Adrenal gland (tissue), 5 donors: ENCODE data around the gene ATP9A.
"Not testable (repeated sequence)": the region's sequence is repeated elsewhere in the genome, so short reads cannot be mapped to it uniquely, and the experiment has no call there.

Experiments
- CTCF ChIP-seq, 6 experiments: fragments of 450-650 bp in 4 of 6; fragments of 200-600 bp in 2 of 6; sonication (generic) in 1 of 6; IDR thresholded peaks; 1 replicate in 5 of 6; 2 replicates in 1 of 6; pipeline versions ENCODE4 v1.5.1 to v1.8.0; 2016 to 2021; ENCODE audit warnings: antibody characterized with exemption in 6 of 6, mild to moderate bottlenecking in 2 of 6, moderate library complexity in 1 of 6
- POLR2A ChIP-seq, 2 donors: fragments of 450-650 bp; IDR thresholded peaks; one replicate each; pipeline ENCODE4 v1.6.1; 2017; ENCODE audit warnings: antibody characterized with exemption in 2 of 2, mild to moderate bottlenecking in 2 of 2, moderate library complexity in 1 of 2
- donor health status: DM: no; HTN: no; CAD: no.

GRCh38 chr20:51738261-51738660, 29.9 kb downstream of the ATP9A start:
- not testable (repeated sequence) for TF ChIP-seq POLR2A, CTCF (IDR thresholded peaks at IDR 0.05)
